Adrenal gland (tissue), 12 donors: Measurements from ENCODE around the gene CDH12. TPM values are rescaled to one million over a fixed set of nuclear protein-coding genes. Genes with fewer than 3 reads are reported as not detected.
A peak's percentile ranks its signal among the peaks of the same experiment; 100 is the strongest.

Experiments used
- DNase-seq, 7 donors: peaks; one replicate each; pipeline ENCODE4 v3.0.0-alpha.2; 2019 to 2020
- H3K27ac ChIP-seq, 5 donors: fragments of 200-600 bp; sonication (generic) in 4 of 5; 1 replicate in 3 of 5; 2 replicates in 2 of 5; pipeline versions ENCODE4 v1.5.1 to v1.8.0; 2016 to 2020; ENCODE audit warnings: mild to moderate bottlenecking in 1 of 5
- H3K27me3 ChIP-seq: fragments of 200-600 bp; 2 replicates; pipeline ENCODE4 v1.8.0; 2021
- H3K36me3 ChIP-seq, 2 donors: fragments of 200-600 bp; replicated peaks in 1 of 2; 1 replicate in 1 of 2; 2 replicates in 1 of 2; pipeline versions ENCODE4 v1.5.1 to v1.8.0; 2018 to 2022
- H3K4me1 ChIP-seq, 2 donors: fragments of 200-600 bp; replicated peaks in 1 of 2; 1 replicate in 1 of 2; 2 replicates in 1 of 2; pipeline versions ENCODE4 v1.5.1 to v1.8.0; 2018 to 2021
- H3K4me3 ChIP-seq, 4 donors: fragments of 200-600 bp; sonication (generic) in 3 of 4; one replicate each; pipeline ENCODE4 v1.5.1; 2016 to 2018
- H3K9me3 ChIP-seq, 3 donors: fragments of 200-600 bp; sonication (generic) in 1 of 3; replicated peaks in 1 of 3; 1 replicate in 2 of 3; 2 replicates in 1 of 3; pipeline versions ENCODE4 v1.5.1 to v1.8.0; 2016 to 2021
- POLR2A ChIP-seq, 2 donors: fragments of 450-650 bp; IDR thresholded peaks; one replicate each; pipeline ENCODE4 v1.6.1; 2017; ENCODE audit warnings: antibody characterized with exemption in 2 of 2, mild to moderate bottlenecking in 2 of 2, moderate library complexity in 1 of 2
- WGBS, 4 donors: extraction: QIAGEN DNeasy Blood & Tissue Kit in 2 of 4; methylation state at CpG; one replicate each; pipeline versions ENCODE4 v1.1.5 to v1.1.7; 2013 to 2017; 5-methylcytosine and 5-hydroxymethylcytosine counted together
- intact Hi-C, 2 donors: fragments of 100-400 bp; cut with DNase I; formaldehyde crosslinking; loops; one replicate each; pipeline versions ENCODE4 v1.14.1 to v1.15.0; 2022 to 2023
- polyA plus RNA-seq, 3 donors: library from polyadenylated mRNA; stranded (reverse); fragments of 200-250 nt in 2 of 3; fragments of 350-450 nt in 1 of 3; fragmentation: Illumina TruSeq in 1 of 3; extraction: RNeasy Lipid Tissue Mini Kit (QIAGEN cat#74804) in 1 of 3; gene quantifications; one replicate each; pipeline ENCODE4 v1.2.3, GENCODE V29; 2013 to 2014
- total RNA-seq, 9 donors: library from RNA; depleted of rRNA in 4 of 9; stranded (reverse); fragments of >200 nt in 4 of 9; fragments of 120-200 nt in 1 of 9; fragmentation: NEBNext Ultra II Directional in 1 of 9; extraction: Animal tissue kit (Norgen Biotek cat#: 25700) in 1 of 9; gene quantifications; one replicate each; pipeline versions ENCODE4 v1.1.0 to v1.2.4, GENCODE V29; 2013 to 2023
- TF ChIP-seq, protein P1 (sequence below), 6 experiments: fragments of 450-650 bp in 4 of 6; fragments of 200-600 bp in 2 of 6; sonication (generic) in 1 of 6; IDR thresholded peaks; 1 replicate in 5 of 6; 2 replicates in 1 of 6; pipeline versions ENCODE4 v1.5.1 to v1.8.0; 2016 to 2021; ENCODE audit warnings: antibody characterized with exemption in 6 of 6, mild to moderate bottlenecking in 2 of 6, moderate library complexity in 1 of 6
- donor health status: healthy with polysubstance abuse.
- donor health status: Bipolar disorder and iron deficiency.
- donor health status: DM: yes; HTN: yes; CAD: no.
- donor health status: DM: no; HTN: no; CAD: no.
- donor health status: DM: no; HTN: no; CAD: no.
- donor health status: DM: yes; HTN: yes; CAD: no.

The CDH12 gene
- total and polyA plus RNA-seq, 12 donors, result 0.80 to 16.5 (median 7.8) TPM

DNA sequence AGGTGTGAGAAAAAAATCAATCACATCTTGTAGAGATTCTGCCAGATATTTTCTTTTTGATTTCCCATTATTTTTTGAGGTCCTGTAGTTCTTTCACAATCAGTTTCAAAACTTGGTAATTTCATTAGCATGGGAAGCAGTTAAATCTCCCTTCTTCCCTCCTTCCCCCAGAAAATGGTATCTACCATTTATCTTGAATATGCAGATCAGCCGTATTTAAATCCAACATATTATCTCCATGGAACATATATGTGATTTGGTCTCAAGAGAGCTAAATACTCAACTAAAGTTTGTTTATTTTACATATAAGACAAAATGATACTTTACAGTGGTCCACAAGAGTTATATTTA, 1034.8 kb downstream of the CDH12 start:
- H3K9me3 ChIP-seq, result no peaks in the 10 kb centered on the region
- TF ChIP-seq POLR2A (IDR thresholded peaks at IDR 0.05), result no peak
- TF ChIP-seq, protein P1, sequence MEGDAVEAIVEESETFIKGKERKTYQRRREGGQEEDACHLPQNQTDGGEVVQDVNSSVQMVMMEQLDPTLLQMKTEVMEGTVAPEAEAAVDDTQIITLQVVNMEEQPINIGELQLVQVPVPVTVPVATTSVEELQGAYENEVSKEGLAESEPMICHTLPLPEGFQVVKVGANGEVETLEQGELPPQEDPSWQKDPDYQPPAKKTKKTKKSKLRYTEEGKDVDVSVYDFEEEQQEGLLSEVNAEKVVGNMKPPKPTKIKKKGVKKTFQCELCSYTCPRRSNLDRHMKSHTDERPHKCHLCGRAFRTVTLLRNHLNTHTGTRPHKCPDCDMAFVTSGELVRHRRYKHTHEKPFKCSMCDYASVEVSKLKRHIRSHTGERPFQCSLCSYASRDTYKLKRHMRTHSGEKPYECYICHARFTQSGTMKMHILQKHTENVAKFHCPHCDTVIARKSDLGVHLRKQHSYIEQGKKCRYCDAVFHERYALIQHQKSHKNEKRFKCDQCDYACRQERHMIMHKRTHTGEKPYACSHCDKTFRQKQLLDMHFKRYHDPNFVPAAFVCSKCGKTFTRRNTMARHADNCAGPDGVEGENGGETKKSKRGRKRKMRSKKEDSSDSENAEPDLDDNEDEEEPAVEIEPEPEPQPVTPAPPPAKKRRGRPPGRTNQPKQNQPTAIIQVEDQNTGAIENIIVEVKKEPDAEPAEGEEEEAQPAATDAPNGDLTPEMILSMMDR (IDR thresholded peaks at IDR 0.05), result no peak
- H3K27ac ChIP-seq, result peak overlapping the region in 1 of 5 donors; percentile 10
- H3K4me1 ChIP-seq, result peaks cover 0 to 7% of the 10 kb centered on the region in 2 donors
- H3K4me3 ChIP-seq, result peak overlapping the region in 1 of 4 donors; percentile 47
- no peak for DNase-seq
- intact Hi-C loops, result no loop called here
- no peaks in the 10 kb centered on the region for H3K36me3 ChIP-seq
- 74 to 84% (median 80%) methylated on average over 1 of the region's 1 CpG for WGBS, 4 donors
- H3K27me3 ChIP-seq, result no peaks in the 10 kb centered on the region

GRCh38 chr5:21817668-21818369, 1035.3 kb downstream of the CDH12 start:
- TF ChIP-seq POLR2A (IDR thresholded peaks at IDR 0.05), result no peak
- TF ChIP-seq, protein P1 (IDR thresholded peaks at IDR 0.05), result peak; percentile 32 to 70 (median 46)
- intact Hi-C loops, result no loop called here

DNA sequence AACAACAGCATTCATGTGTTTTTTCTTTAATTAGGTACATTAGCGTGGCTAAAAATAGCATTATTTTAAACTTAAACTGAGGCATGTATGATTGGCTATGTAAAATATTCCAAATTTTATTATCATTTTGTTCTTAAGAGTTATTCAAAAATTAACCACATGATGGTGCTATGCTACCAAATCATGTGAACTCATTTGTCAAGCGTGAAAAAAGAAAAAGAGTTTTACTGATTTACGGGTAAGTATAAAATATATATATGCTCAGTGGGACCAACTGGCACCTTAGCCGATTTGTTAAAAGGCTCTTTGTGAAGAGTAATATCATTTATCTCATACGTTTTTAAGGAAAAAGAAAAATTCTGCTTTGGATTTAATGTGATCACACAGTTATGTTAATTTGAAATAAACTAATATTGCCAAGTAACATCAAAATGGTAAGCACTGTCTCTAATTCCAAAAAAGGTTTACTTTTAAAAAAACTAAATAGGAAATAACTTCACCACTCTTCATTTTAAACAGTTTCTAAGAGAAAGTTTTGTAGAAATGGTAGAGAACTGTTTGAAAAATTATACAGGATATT, 1042.3 kb downstream of the CDH12 start:
- WGBS, 4 donors, result 9 to 15% (median 13%) methylated on average over 5 of the region's 5 CpGs
- Histone ChIP-seq H3K9me3 (no peaks in the 10 kb centered on the region), H3K27me3 (no peaks in the 10 kb centered on the region), H3K4me3 (no peak overlapping the region), H3K4me1 (no peaks in the 10 kb centered on the region), H3K27ac (no peak overlapping the region), H3K36me3 (no peaks in the 10 kb centered on the region)
- intact Hi-C loops, result no loop called here
- TF ChIP-seq, protein P1 (IDR thresholded peaks at IDR 0.05), result peak; percentile 26 to 59 (median 50)
- no peak for TF ChIP-seq POLR2A (IDR thresholded peaks at IDR 0.05)
- DNase-seq, result no peak

More at GRCh38 chr5:21817668-21818369, 1035.3 kb downstream of the CDH12 start:
- Histone ChIP-seq H3K27ac (peak overlapping the region in 2 of 5 donors; percentile 10 to 20), H3K27me3 (no peaks in the 10 kb centered on the region), H3K36me3 (no peaks in the 10 kb centered on the region), H3K4me3 (peak overlapping the region in 1 of 4 donors; percentile 47), H3K9me3 (no peaks in the 10 kb centered on the region), H3K4me1 (peaks cover 0 to 7% of the 10 kb centered on the region in 2 donors)
- WGBS, 4 donors, result 17 to 20% (median 18%) methylated on average over 5 of the region's 5 CpGs
- no peak for DNase-seq

- H3K36me3 ChIP-seq, result no peaks in the 10 kb centered on the region
- DNase-seq, result no peak
- TF ChIP-seq POLR2A (IDR thresholded peaks at IDR 0.05), result no peak
- TF ChIP-seq, protein P1 (IDR thresholded peaks at IDR 0.05), result no peak
- no peak overlapping the region for H3K27ac ChIP-seq
- H3K9me3 ChIP-seq, result no peaks in the 10 kb centered on the region
- intact Hi-C loops, result no loop called here
- no peaks in the 10 kb centered on the region for H3K27me3 ChIP-seq
- 49 to 60% (median 54%) methylated on average over 2 of the region's 2 CpGs for WGBS, 4 donors
- H3K4me3 ChIP-seq, result no peak overlapping the region
- H3K4me1 ChIP-seq, result no peaks in the 10 kb centered on the region
Observed at GRCh38 chr5:21809611-21810010, 1043.5 kb downstream of the CDH12 start.
